B cell (primary cell): ENCODE measurements around the gene ZC3H18.

Experiments
- CTCF ChIP-seq: fragments of 200-600 bp; IDR thresholded peaks from one replicate; pipeline ENCODE4 v1.8.0; 2022; ENCODE audit warnings: antibody characterized with exemption, mild to moderate bottlenecking
- EZH2 ChIP-seq: IDR thresholded peaks from 2 replicates; pipeline ENCODE4 v1.6.1; 2012; ENCODE audit warnings: borderline replicate concordance, low read depth, mild to moderate bottlenecking, moderate library complexity, low read length; ENCODE audit not compliant: insufficient read depth, poor library complexity, severe bottlenecking

- TF ChIP-seq CTCF (no peak), EZH2 (no peak)
These were observed 33.0 kb upstream of the ZC3H18 start for GRCh38 chr16:88536971-88537751.
